ENCODE measurements around the gene ZC3H14.

ZC3H14 gene

GRCh38 chr14:88605594-88605993 lies 42.8 kb downstream of the ZC3H14 start:
- DNase-seq = no peak

- DNase-seq = no peak
Observed at GRCh38 chr14:88607829-88608228, 45.0 kb downstream of the ZC3H14 start.

DNA sequence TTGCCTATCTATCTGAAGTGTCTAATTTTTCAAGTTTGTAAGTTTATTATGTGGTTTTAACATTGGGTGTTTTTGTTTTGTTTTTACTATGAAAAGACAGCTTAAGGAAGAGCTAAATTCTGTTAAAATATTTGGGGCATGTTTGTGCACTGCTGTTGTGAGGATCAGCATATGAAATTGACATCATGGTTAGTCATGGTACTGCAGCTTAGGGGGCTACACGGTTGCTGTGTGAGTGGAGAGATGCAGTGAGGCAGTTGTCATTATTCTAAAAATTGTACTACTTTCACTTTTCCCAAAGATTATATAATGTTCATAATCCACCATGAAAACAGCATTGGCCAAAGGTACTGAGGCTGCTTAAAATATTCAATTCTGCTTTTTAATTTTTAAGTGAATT lies 49.0 kb downstream of the ZC3H14 start:
- DNase-seq = no peak

- no peak for DNase-seq
Observed at GRCh38 chr14:88612981-88613380, 50.1 kb downstream of the ZC3H14 start.

DNA sequence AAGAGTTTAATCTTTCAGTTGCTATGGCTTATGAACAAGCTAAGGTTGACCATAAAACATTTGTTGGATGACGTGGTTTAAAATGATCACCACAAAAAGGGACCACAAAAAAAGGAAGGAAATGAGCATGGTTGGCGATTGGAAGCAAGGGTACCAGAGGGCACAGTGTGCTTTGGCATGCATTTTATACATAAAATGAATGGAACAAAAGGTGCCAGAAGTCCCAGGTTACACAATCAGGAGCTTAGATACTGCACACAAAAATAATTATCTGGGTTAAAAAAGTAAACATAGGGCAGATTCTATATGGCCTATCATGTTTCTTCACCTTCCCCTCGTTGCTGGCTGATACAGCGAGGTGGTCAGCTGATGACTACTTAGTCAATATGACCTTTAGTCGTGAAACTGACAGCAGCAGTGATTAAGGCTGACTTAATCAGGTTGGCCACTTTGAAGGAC lies 50.7 kb downstream of the ZC3H14 start:
- no peak for DNase-seq

DNA sequence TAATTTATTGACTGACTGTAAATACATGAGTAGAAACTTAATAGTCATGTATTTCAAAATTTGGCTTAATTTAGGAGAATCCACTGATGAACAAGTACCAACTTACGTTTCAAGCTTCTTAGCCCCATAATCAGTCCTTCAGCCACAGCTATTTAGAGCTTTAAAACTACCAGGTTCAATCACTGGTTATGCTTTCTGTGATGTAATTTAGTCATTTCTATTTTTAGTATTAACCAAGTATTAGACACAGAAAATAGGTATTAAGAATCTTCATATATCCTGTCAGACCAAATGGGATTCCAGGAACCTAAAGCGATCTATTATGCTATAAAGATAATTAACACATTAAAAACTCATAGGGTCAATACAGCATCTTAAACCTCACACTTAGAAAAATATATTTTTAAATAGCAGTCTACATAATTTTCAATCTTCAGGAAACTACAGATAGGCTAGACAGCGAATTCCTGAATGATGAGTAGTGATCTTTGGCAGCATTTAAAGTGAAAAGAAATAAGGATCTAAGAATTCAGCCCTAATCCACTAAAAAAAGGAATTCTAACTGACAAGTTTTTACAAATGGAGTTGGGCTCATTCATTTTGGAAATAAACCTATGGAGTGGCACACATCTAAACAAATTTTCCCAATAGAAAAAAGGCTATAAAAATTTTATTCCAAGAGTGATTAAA lies 51.5 kb downstream of the ZC3H14 start:
- no peak for DNase-seq

GRCh38 chr14:88616697-88617096 lies 53.9 kb downstream of the ZC3H14 start:
- DNase-seq = no peak

DNA sequence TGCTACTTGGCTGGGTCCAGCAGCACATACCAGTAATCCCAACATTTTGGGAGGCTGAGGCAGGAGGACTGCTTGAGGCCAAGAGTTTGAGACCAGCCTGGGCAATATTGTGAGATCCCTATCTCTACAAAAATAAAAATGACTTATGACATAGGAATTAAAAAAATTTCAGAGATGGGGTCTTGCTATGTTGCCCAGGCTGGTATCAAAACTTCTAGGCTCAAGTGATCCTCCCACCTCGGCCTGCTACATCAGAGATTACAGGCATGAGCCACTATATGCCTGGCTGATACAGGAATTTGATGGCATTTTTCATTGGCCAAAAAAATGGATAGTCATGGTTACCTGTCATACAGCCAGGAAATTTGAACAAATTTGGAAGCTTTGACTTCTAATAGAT lies 54.6 kb downstream of the ZC3H14 start:
- no peak for DNase-seq

GRCh38 chr14:88618476-88618875 lies 55.6 kb downstream of the ZC3H14 start:
- DNase-seq = no peak

DNA sequence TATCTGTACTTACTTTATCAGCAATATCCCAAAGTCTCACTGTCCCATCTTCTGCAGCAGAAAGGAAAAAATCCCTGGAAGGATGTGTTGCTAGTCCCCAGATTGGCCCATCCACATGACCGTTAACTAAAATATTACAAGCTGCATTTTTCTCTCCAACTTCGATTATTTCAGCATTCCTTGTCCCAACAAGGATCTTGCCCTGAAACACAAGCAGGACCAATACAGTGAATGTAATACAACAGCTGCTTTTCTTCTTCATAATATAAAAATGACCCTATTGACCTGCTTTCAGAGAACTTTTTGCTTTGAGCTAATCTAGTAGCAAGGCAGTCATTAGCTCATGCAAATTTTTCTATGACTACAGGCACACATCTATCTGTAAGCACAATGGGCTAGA lies 58.3 kb downstream of the ZC3H14 start:
- DNase-seq = no peak

DNA sequence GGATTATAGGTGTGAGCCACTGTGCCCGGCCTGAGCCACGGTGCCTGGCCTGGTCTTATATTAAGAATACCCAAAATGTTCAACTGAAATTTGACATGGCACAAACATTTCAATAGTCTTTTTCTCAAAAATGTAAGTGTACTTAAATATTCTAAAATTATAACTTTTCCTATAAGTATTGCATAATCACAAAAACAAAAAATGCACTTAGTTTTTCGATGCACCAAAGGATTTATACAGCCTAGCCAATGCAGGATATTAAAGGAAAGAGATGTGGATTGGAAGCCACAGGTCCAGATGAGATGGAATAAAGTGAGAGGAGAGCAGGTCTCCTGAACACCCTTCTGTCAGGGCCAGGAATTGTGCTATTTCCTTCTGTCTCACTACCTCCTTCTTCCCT lies 62.8 kb downstream of the ZC3H14 start:
- no peak for DNase-seq

GRCh38 chr14:88628033-88628432 lies 65.2 kb downstream of the ZC3H14 start:
- no peak for DNase-seq

DNA sequence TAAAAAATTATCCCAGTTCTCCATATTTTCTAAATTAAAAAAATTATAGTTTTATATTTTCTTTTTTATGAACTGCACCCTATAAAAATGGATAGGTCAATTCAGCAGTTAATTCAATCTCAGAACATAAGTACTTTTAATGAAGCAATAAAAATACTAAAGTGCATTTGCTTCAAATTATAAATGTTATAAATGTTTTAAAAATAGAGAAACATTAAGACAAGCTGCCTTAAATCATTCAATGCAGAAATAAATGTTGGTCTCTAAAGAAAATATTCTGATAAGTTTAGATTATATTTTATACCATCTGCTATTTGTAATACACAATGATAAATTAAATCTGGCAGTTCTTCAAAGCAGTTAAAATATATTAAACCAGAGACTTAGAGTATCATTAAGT lies 65.6 kb downstream of the ZC3H14 start:
- no peak for DNase-seq

DNA sequence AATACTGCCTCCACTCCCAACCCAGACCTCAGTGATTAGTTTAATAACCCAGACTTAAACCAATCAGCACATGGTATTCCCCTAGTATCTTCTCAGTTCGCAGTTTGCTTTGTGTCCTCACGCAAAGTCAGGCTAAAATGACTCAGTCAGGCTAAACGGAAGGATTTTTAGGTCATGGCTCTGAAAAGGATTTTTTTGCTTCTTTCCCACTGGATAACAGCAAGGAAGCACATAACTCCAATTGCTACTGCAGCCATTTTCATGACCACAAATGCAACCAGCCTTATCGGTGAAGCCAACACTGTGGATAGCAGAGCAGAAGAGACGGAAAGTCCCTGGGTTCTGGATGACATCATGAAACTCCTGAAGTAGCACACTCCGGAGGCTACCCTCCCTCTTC lies 67.7 kb downstream of the ZC3H14 start:
- DNase-seq = no peak

DNA sequence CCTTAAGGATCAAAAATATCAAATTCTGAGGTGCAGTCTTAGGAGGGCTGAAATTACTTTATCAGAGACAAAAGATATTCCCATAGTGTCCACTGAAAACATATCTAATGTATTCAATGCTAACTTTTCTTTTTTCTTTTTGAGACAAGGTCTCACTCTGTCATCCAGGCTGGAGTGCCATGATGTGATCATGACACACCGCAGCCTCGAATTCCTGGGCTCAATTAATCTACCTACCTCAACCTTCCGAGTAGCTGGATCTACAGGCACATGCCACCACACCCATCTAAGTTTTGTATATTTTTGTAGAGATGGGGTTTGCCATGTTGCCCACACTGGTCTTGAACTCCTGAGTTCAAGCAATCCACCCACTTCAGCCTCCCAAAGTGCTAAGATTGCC lies 68.3 kb downstream of the ZC3H14 start:
- DNase-seq = no peak

- no peak for DNase-seq
Observed at GRCh38 chr14:88632512-88632911, 69.7 kb downstream of the ZC3H14 start.

- DNase-seq = no peak
Observed at GRCh38 chr14:88639221-88639620, 76.4 kb downstream of the ZC3H14 start.

DNA sequence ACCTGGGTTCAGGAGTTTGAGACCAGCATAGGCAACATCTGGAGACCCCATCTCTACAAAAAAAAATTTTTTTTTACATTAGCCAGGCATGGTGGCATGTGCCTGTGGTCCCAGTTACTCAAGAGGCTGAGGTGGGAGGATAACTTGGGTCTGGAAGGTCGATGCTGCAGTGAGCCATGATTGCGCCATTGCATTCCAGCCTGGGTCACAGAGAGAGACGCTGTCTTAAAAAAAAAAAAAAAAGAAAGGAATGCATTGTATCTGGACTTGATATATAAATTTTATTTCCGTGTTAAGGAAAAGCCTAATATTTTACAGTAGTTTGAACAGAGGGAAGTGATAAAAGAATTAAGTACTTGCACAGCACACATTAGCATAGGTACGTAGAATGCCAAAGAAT lies 97.2 kb downstream of the ZC3H14 start:
- no peak for DNase-seq

DNA sequence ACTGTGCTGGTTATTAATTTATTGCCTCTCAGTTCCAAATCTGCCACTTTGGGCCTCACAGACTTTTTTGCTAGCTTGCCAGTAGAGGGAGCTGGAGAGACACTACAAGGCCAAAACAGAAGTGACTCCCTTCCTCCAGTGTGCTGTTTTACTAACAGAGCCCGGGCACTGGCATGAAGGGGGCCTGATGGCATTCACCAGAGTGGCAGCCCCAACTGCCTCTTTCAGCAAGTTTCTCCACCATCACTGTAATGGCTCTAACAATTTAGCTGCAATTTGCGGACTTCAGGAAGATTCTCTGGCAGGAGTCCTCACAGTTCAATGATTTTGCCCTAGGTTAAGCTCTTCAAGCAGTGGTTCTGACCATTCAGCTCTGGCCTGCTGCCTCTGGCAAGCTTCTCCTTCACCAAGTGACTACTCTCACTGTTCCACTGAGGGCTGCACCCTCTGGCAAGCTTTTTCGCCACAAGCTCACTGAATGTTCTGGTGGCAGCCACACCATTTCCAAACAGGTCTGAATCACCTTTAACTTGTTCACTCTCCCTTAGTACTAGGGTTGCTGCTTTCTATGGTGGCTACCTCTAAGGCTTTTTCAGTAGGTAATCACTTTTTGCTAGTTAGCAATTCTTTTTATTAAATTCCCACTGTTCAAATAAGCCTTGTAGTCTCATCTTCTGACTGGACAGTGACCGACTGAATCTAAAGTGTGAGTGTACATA lies 104.9 kb downstream of the ZC3H14 start:
- peak in 45 of 51 donors; percentile 3 to 86 (median 37) for DNase-seq

DNA sequence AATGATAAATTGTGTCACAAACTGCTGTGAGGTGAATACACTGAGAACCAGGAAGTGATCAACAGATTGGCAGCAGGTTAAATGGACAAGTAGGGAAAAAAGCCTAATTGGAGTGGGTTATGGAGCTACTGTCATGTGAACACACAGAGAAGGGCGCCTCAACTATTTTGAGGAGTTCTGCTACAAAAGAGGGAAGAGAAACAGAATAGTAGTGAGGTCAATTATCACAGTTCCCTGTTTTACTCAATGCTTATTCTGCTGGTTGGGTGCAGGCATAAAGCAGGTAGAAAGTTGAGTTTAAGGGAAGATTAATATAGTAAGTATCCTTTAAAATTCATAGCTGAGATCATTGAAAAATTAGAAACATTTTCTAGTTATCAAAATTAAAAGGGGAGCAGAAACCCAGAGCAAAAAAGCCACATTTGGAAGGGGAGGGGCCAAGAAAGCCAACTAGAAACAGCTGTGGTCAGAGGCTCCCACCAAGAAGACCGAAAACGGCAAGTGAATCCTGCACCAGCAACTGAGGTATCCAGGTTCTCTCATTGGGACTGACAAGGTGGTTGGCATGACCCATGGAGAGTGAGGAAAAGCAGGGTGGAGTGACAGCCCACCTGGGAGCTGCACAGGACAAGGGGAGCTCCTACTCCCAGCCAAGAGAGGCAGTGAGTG lies 105.7 kb downstream of the ZC3H14 start:
- DNase-seq = no peak

GRCh38 chr14:88669346-88669745 lies 106.5 kb downstream of the ZC3H14 start:
- DNase-seq = no peak

All from hypothalamus (tissue), 51 donors.